H1 (cell line): ENCODE data around the gene CD180. TPM values are rescaled to one million over a fixed set of nuclear protein-coding genes. Genes with fewer than 3 reads are reported as not detected.

Experiments
- CTCF ChIA-PET: fragments of 300-600 bp; sonication (Branson Sonifier 250); formaldehyde crosslinking; loops from one replicate; lab custom pipeline; 2021; ENCODE audit not compliant: partially characterized antibody; lab: Charles Lee
- POLR2A ChIA-PET: fragments of 300-600 bp; sonication (Branson Sonifier 250); formaldehyde crosslinking; loops from one replicate; lab custom pipeline; 2021; ENCODE audit warnings: inconsistent platforms; ENCODE audit not compliant: partially characterized antibody; lab: Charles Lee
- DNase-seq, 2 experiments: peaks; one replicate each; pipeline versions ENCODE4 v3.0.0 to v3.0.0-alpha.2; 2010 to 2022; ENCODE audit warnings: low spot score in 2 of 2, low read depth in 1 of 2, mixed read lengths in 1 of 2
- FAIRE-seq: peaks from 2 replicates; lab custom pipeline; 2011; peaks lifted over from hg19 to GRCh38; lab: Jason Lieb, UNC
- H2AFZ ChIP-seq: 2 replicates; pipeline ENCODE4 v1.8.1; 2012; ENCODE audit warnings: low read length, inconsistent platforms
- H2AK5ac ChIP-seq: 2 replicates; pipeline ENCODE4 v1.6.1; 2013; ENCODE audit warnings: low read depth, low read length
- H2BK120ac ChIP-seq: replicated peaks from 2 replicates; pipeline ENCODE3; 2013; ENCODE audit warnings: low read depth, low read length, inconsistent platforms
- H2BK12ac ChIP-seq: 2 replicates; pipeline ENCODE4 v1.6.1; 2013; ENCODE audit warnings: low read depth, low read length
- H2BK15ac ChIP-seq: 2 replicates; pipeline ENCODE4 v1.6.1; 2013; ENCODE audit warnings: low read length
- H2BK20ac ChIP-seq: 2 replicates; pipeline ENCODE4 v1.6.1; 2013; ENCODE audit warnings: low read length
- H2BK5ac ChIP-seq: 2 replicates; pipeline ENCODE4 v1.6.1; 2013; ENCODE audit warnings: low read depth, low read length
- H3K14ac ChIP-seq: 2 replicates; pipeline ENCODE4 v1.6.1; 2013; ENCODE audit warnings: inconsistent platforms; ENCODE audit not compliant: insufficient read length
- H3K18ac ChIP-seq: 2 replicates; pipeline ENCODE4 v1.6.1; 2013; ENCODE audit warnings: low read length; ENCODE audit errors: extremely low read depth
- H3K23ac ChIP-seq: 2 replicates; pipeline ENCODE4 v1.6.1; 2013; ENCODE audit warnings: inconsistent platforms; ENCODE audit not compliant: insufficient read length
- H3K23me2 ChIP-seq: 2 replicates; pipeline ENCODE4 v1.6.1; 2013; ENCODE audit warnings: low read depth, low read length
- H3K27ac ChIP-seq: 2 replicates; pipeline ENCODE4 v1.6.1; 2011; ENCODE audit warnings: low read depth, low read length, inconsistent platforms
- H3K27me3 ChIP-seq, 4 experiments: replicated peaks in 1 of 4; 1 replicate in 1 of 4; 2 replicates in 3 of 4; pipeline versions ENCODE4 v1.6.1 to v1.8.1; 2011 to 2013; ENCODE audit warnings: low read length in 3 of 4, mild to moderate bottlenecking in 3 of 4, inconsistent platforms in 2 of 4, mixed read lengths in 2 of 4, moderate library complexity in 1 of 4; ENCODE audit not compliant: control insufficient read depth in 3 of 4, insufficient read depth in 3 of 4; ENCODE audit errors: extremely low read depth in 1 of 4
- H3K36me3 ChIP-seq, 4 experiments: 2 replicates each; pipeline versions ENCODE4 v1.6.1 to v1.8.1; 2011 to 2013; ENCODE audit warnings: mild to moderate bottlenecking in 4 of 4, low read length in 3 of 4, moderate library complexity in 2 of 4, control low read depth in 1 of 4, inconsistent platforms in 1 of 4; ENCODE audit not compliant: insufficient read depth in 4 of 4, control insufficient read depth in 2 of 4
- H3K4ac ChIP-seq: replicated peaks from 2 replicates; pipeline ENCODE3; 2013; ENCODE audit warnings: low read length, low read depth, mixed read lengths, inconsistent platforms; ENCODE audit not compliant: insufficient read length
- H3K4me1 ChIP-seq, 4 experiments: replicated peaks in 1 of 4; 1 replicate in 1 of 4; 2 replicates in 3 of 4; pipeline versions ENCODE4 v1.6.1 to v1.8.1; 2011 to 2013; ENCODE audit warnings: low read length in 3 of 4, inconsistent platforms in 2 of 4, mixed read lengths in 1 of 4; ENCODE audit not compliant: insufficient read depth in 4 of 4, control insufficient read depth in 3 of 4
- H3K4me2 ChIP-seq, 2 experiments: 2 replicates each; pipeline versions ENCODE4 v1.6.1 to v1.8.1; 2011 to 2013; ENCODE audit warnings: low read depth in 2 of 2, low read length in 2 of 2, control low read depth in 1 of 2, inconsistent platforms in 1 of 2, mild to moderate bottlenecking in 1 of 2; ENCODE audit not compliant: insufficient read depth in 1 of 2
- H3K4me3 ChIP-seq, 4 experiments: fragments of 200-600, 300-600 bp in 1 of 4; sonication (generic), shearing (Covaris generic), sonication (Bioruptor Twin) in 1 of 4; 2 replicates each; pipeline versions ENCODE4 v1.5.1 to v1.8.1; 2011 to 2016; ENCODE audit warnings: low read length in 4 of 4, low read depth in 3 of 4, control low read depth in 2 of 4, inconsistent platforms in 2 of 4, mild to moderate bottlenecking in 2 of 4, mixed read lengths in 1 of 4, moderate library complexity in 1 of 4; ENCODE audit not compliant: insufficient read depth in 2 of 4; ENCODE audit errors: extremely low read depth in 1 of 4
- H3K56ac ChIP-seq: replicated peaks from 2 replicates; pipeline ENCODE3; 2013; ENCODE audit warnings: low read depth, mild to moderate bottlenecking, mixed read lengths, low read length, inconsistent platforms; ENCODE audit not compliant: insufficient read length
- H3K79me1 ChIP-seq: 2 replicates; pipeline ENCODE4 v1.6.1; 2013; ENCODE audit warnings: low read depth, low read length, control low read depth
- H3K79me2 ChIP-seq, 2 experiments: 2 replicates each; pipeline versions ENCODE4 v1.6.1 to v1.8.1; 2012 to 2013; ENCODE audit warnings: low read length in 2 of 2, mild to moderate bottlenecking in 2 of 2, inconsistent platforms in 1 of 2; ENCODE audit not compliant: insufficient read depth in 2 of 2, control insufficient read depth in 1 of 2
- H3K9ac ChIP-seq, 4 experiments: replicated peaks in 1 of 4; 1 replicate in 1 of 4; 2 replicates in 3 of 4; pipeline versions ENCODE4 v1.6.1 to v1.8.1; 2011 to 2013; ENCODE audit warnings: low read depth in 3 of 4, low read length in 3 of 4, control low read depth in 2 of 4, mild to moderate bottlenecking in 2 of 4, moderate library complexity in 2 of 4, inconsistent platforms in 1 of 4; ENCODE audit errors: extremely low read depth in 1 of 4
- H3K9me3 ChIP-seq, 2 experiments: 2 replicates each; pipeline versions ENCODE4 v1.6.1 to v1.8.1; 2012 to 2013; ENCODE audit warnings: mild to moderate bottlenecking in 2 of 2, moderate library complexity in 2 of 2, control low read depth in 1 of 2, inconsistent platforms in 1 of 2, low read depth in 1 of 2, low read length in 1 of 2, mixed read lengths in 1 of 2; ENCODE audit not compliant: insufficient read depth in 2 of 2
- H4K20me1 ChIP-seq, 2 experiments: replicated peaks in 1 of 2; 2 replicates each; pipeline versions ENCODE3 to v1.8.1; 2011 to 2013; ENCODE audit warnings: inconsistent platforms in 2 of 2, low read length in 2 of 2, mild to moderate bottlenecking in 1 of 2; ENCODE audit not compliant: insufficient read depth in 2 of 2, control insufficient read depth in 1 of 2
- H4K5ac ChIP-seq: 2 replicates; pipeline ENCODE4 v1.6.1; 2013; ENCODE audit warnings: low read length, low read depth, mixed read lengths, inconsistent platforms; ENCODE audit not compliant: insufficient read length
- H4K8ac ChIP-seq: 2 replicates; pipeline ENCODE4 v1.8.0; 2013; ENCODE audit warnings: mild to moderate bottlenecking, moderate library complexity, low read length, inconsistent platforms; ENCODE audit not compliant: insufficient read depth; ENCODE audit errors: extremely low read depth
- H4K91ac ChIP-seq: replicated peaks from 2 replicates; pipeline ENCODE3; 2013; ENCODE audit warnings: low read length, mixed read lengths, inconsistent platforms; ENCODE audit not compliant: insufficient read length
- BCL11A ChIP-seq, 2 experiments: IDR thresholded peaks; one replicate each; pipeline ENCODE4 v1.6.1; 2011; ENCODE audit warnings: low read depth in 2 of 2, low read length in 2 of 2, mild to moderate bottlenecking in 2 of 2
- CEBPB ChIP-seq: IDR thresholded peaks from 2 replicates; pipeline ENCODE4 v1.6.1; 2012; ENCODE audit warnings: low read depth, low read length
- CHD1 ChIP-seq: IDR thresholded peaks from 2 replicates; pipeline ENCODE4 v1.6.1; 2012; ENCODE audit warnings: low read depth, low read length, improper control_type of control experiment
- EZH2 ChIP-seq: fragments of 200-600 bp; sonication (generic); IDR thresholded peaks from 2 replicates; pipeline ENCODE4 v1.7.1; 2012; ENCODE audit warnings: low read depth, mild to moderate bottlenecking, moderate library complexity, low read length, inconsistent platforms; ENCODE audit not compliant: severe bottlenecking
- FOSL1 ChIP-seq: IDR thresholded peaks from 2 replicates; pipeline ENCODE4 v1.6.1; 2011; ENCODE audit warnings: mild to moderate bottlenecking, low read depth, low read length, moderate library complexity; ENCODE audit not compliant: insufficient read depth
- MAFK ChIP-seq: IDR thresholded peaks from 2 replicates; pipeline ENCODE4 v1.6.1; 2012; ENCODE audit warnings: low read depth, mild to moderate bottlenecking, improper control_type of control experiment, low read length
- NRF1 ChIP-seq: IDR thresholded peaks from 2 replicates; pipeline ENCODE4 v1.6.1; 2011; ENCODE audit warnings: mild to moderate bottlenecking, low read depth, low read length, improper control_type of control experiment
- POLR2A ChIP-seq, 2 experiments: IDR thresholded peaks; 1 replicate in 1 of 2; 2 replicates in 1 of 2; pipeline ENCODE4 v1.6.1; 2011; ENCODE audit warnings: low read depth in 2 of 2, low read length in 2 of 2, mild to moderate bottlenecking in 2 of 2; ENCODE audit errors: control extremely low read depth in 1 of 2
- POLR2AphosphoS5 ChIP-seq: IDR thresholded peaks from 2 replicates; pipeline ENCODE4 v1.6.1; 2011; ENCODE audit warnings: low read depth, low read length
- RNF2 ChIP-seq: fragments of 200-900, 300-1000 bp; sonication (generic); IDR thresholded peaks from 2 replicates; pipeline ENCODE4 v1.7.1; 2016; ENCODE audit warnings: borderline replicate concordance, low read depth, mild to moderate bottlenecking, antibody characterized with exemption, low read length; ENCODE audit not compliant: poor library complexity, severe bottlenecking; ENCODE audit errors: missing control alignments
- SP1 ChIP-seq: IDR thresholded peaks from 2 replicates; pipeline ENCODE4 v1.6.1; 2011; ENCODE audit warnings: low read depth, low read length
- SP2 ChIP-seq: IDR thresholded peaks from 2 replicates; pipeline ENCODE4 v1.6.1; 2012; ENCODE audit warnings: mild to moderate bottlenecking, low read length, inconsistent platforms
- TAF7 ChIP-seq: optimal IDR thresholded peaks from 2 replicates; pipeline ENCODE3; 2011; ENCODE audit warnings: low read depth, mild to moderate bottlenecking, inconsistent platforms, low read length, moderate library complexity, borderline replicate concordance
- TBP ChIP-seq: IDR thresholded peaks from 2 replicates; pipeline ENCODE4 v1.6.1; 2011; ENCODE audit warnings: low read depth, low read length, improper control_type of control experiment
- USF2 ChIP-seq: IDR thresholded peaks from 2 replicates; pipeline ENCODE4 v1.6.1; 2011; ENCODE audit warnings: low read length, improper control_type of control experiment
- WGBS, 2 experiments: shearing (Covaris generic) in 1 of 2; methylation state at CpG; one replicate each; pipeline versions ENCODE4 v1.1.6 to v1.1.7; 2013 to 2015; ENCODE audit warnings: low lambda C conversion rate in 2 of 2, mixed read lengths in 2 of 2, inconsistent platforms in 1 of 2, low coverage in 1 of 2, missing lambda C conversion rate in 1 of 2; ENCODE audit not compliant: insufficient replicate concordance in 2 of 2, insufficient coverage in 1 of 2, insufficient read length in 1 of 2; ENCODE audit errors: extremely low coverage in 1 of 2, missing lambda C conversion rate in 1 of 2; 5-methylcytosine and 5-hydroxymethylcytosine counted together
- polyA plus RNA-seq, 7 experiments: library from polyadenylated mRNA; depleted of rRNA in 3 of 7; stranded (reverse) in 5 of 7; unstranded in 2 of 7; fragments of >200 nt in 5 of 7; fragments of 200-250 nt in 2 of 7; gene quantifications; 1 replicate in 5 of 7; 2 replicates in 1 of 7; 4 replicates in 1 of 7; pipeline versions ENCODE4 v1.2.1 to v1.2.3, GENCODE V29; 2011 to 2013; ENCODE audit warnings: missing spikeins in 2 of 7, mixed read lengths in 2 of 7
- total RNA-seq: library from RNA; stranded (reverse); fragmentation: NEBNext Ultra II Directional; extraction: Animal tissue kit (Norgen Biotek cat#: 25700); gene quantifications from 2 replicates; pipeline ENCODE4 v1.2.1, GENCODE V29; 2021

CD180 gene
- total and polyA plus RNA-seq, 2 of the 8 experiments (the other 6 are each of a cell fraction or from before 2014, with no cell fraction given), result not detected

- Histone ChIP-seq H4K5ac (no peak overlapping the region), H3K23ac (no peak overlapping the region), H2AFZ (no peak overlapping the region), H3K18ac (no peak overlapping the region), H3K79me1 (no peaks in the 10 kb centered on the region), H3K4me3 (no peak overlapping the region), H3K9me3 (peaks cover 0 to 2% of the 10 kb centered on the region in 2 experiments; a peak in 1 of 4 replicates), H4K91ac (no peak overlapping the region), H4K20me1 (no peaks in the 10 kb centered on the region), H2BK20ac (no peak overlapping the region), H3K36me3 (no peaks in the 10 kb centered on the region), H3K14ac (no peak overlapping the region), H3K9ac (no peak overlapping the region), H3K79me2 (no peaks in the 10 kb centered on the region), H4K8ac (no peak overlapping the region), H3K27me3 (no peaks in the 10 kb centered on the region), H3K4me1 (no peaks in the 10 kb centered on the region), H3K4me2 (no peak overlapping the region), H3K4ac (no peak overlapping the region), H3K27ac (no peak overlapping the region), H2BK12ac (no peak overlapping the region), H2AK5ac (no peak overlapping the region), H3K56ac (no peak overlapping the region), H2BK5ac (no peak overlapping the region), H2BK120ac (no peak overlapping the region), H3K23me2 (no peaks in the 10 kb centered on the region), H2BK15ac (no peak overlapping the region)
- no peak for TF ChIP-seq EZH2
- TF ChIP-seq USF2, result no peak
- no peak for TF ChIP-seq BCL11A (IDR thresholded peaks at IDR 0.05; ENCODE audit: low read depth in 2 of 2, low read length in 2 of 2)
- TF ChIP-seq FOSL1, result no peak
- no peak for TF ChIP-seq SP1
- TF ChIP-seq MAFK, result no peak
- TF ChIP-seq POLR2AphosphoS5, result no peak
- no peak for TF ChIP-seq TBP
- no peak for TF ChIP-seq NRF1
- no peak for TF ChIP-seq CHD1
- no peak for TF ChIP-seq CEBPB
- no peak for TF ChIP-seq POLR2A (IDR thresholded peaks at IDR 0.05; ENCODE audit: control extremely low read depth in 1 of 2, low read depth in 2 of 2, low read length in 2 of 2)
- TF ChIP-seq RNF2, result no peak
- no peak for TF ChIP-seq SP2
- no peak for TF ChIP-seq TAF7
- FAIRE-seq, result no peak
- POLR2A ChIA-PET, result no interaction called here
- DNase-seq, result no peak
- CTCF ChIA-PET, result interaction anchor here (0.7 to 2.4 kb wide), 4 partner anchors 9 to 186 kb away, joined by 3 to 15 read pairs (median 4); no protein-coding TSS in a partner anchor
- WGBS, 2 experiments, result 89% methylated on average over 4 of the region's 4 CpGs; no CpG with 5 or more reads in 1 of the 2 experiments
Observed at GRCh38 chr5:67202828-67203227, 6.2 kb upstream of the CD180 start.
